ENCODE measurements around the gene RPS19BP1.

RPS19BP1 gene

DNA sequence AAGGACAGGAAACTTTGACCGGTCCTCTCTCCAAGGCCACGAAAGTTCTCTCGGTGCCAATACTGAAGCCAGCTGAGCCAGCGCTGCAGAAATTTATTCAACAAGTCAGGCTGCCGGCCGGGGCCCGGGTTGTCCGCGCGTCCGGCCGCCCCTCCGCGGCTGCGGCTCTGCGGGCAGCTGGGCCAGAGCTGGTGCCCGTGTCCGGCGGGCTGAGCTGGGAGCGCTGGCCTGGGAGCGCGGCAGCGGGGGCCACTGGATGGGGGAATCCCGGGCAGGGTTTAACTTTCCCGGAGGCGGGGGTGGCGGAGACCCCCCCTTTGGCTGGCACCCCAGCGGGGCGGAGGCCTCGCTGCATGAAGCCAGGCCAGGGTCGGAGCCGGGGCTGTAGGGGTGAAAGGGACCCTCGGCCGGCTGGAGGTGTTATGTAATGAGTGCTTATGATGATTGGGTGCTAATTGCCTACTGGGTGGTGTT, 25.7 kb upstream of the RPS19BP1 start:
- no peaks in the 10 kb centered on the region for H4K20me1 ChIP-seq (ENCODE audit: low read depth, low read length)
- H3K36me3 ChIP-seq (ENCODE audit: low read length), result no peaks in the 10 kb centered on the region
- H3K9me2 ChIP-seq (replicated peaks; ENCODE audit: insufficient read depth, low read length), result no peaks in the 10 kb centered on the region
- no peaks in the 10 kb centered on the region for H3K9me3 ChIP-seq (ENCODE audit: insufficient read depth, low read length)
- no peaks in the 10 kb centered on the region for H3F3A ChIP-seq (ENCODE audit: insufficient read depth)
- H2AFZ ChIP-seq (ENCODE audit: low read depth, low read length, severe bottlenecking), result no peak overlapping the region
- no peak overlapping the region for H3K27ac ChIP-seq (ENCODE audit: low read depth, low read length)
- H3K9ac ChIP-seq (ENCODE audit: low read length), result no peak overlapping the region
- H3K4me2 ChIP-seq (ENCODE audit: low read depth, low read length, poor library complexity, severe bottlenecking), result no peak overlapping the region
- H3K4me3 ChIP-seq (ENCODE audit: insufficient read depth, low read length, poor library complexity, severe bottlenecking), result no peak overlapping the region
- no peaks in the 10 kb centered on the region for H3K79me2 ChIP-seq (ENCODE audit: insufficient read depth, low read length)
- H3K27me3 ChIP-seq (ENCODE audit: low read length), result no peaks in the 10 kb centered on the region
- TF ChIP-seq EZH2phosphoT487 (conservative IDR thresholded peaks at IDR 0.05; ENCODE audit: low read length) (no peak), CTCF (IDR thresholded peaks at IDR 0.05; ENCODE audit: insufficient read depth, low read length, poor library complexity, severe bottlenecking) (no peak)

GRCh38 chr22:39556970-39557841, 24.7 kb upstream of the RPS19BP1 start:
- H3K4me2 ChIP-seq (ENCODE audit: low read depth, low read length, poor library complexity, severe bottlenecking), result no peak overlapping the region
- TF ChIP-seq CTCF (IDR thresholded peaks at IDR 0.05; ENCODE audit: insufficient read depth, low read length, poor library complexity, severe bottlenecking), result no peak
- no peak for TF ChIP-seq EZH2phosphoT487 (conservative IDR thresholded peaks at IDR 0.05; ENCODE audit: low read length)

DNA sequence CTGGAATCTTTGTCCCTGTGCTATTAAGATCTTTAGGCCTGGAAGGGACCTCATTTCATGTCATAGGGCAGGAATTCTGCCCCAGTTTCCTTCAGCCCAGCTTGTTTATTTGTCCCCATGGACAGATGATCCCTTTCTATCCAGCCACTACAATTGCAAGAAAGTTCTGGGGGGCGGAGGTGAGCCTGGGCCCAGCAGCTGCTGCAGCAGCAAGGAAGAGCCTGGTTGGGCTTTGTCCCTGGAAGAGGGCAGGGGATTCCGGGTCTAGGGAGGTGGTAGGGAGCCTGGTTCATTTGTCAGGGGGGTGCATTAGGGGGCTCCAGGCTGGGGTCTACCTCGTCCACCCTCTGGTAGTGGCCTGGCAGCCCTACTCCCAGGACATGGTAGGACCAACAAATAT, 21.6 kb upstream of the RPS19BP1 start:
- H3K27me3 ChIP-seq (ENCODE audit: low read length), result no peaks in the 10 kb centered on the region
- no peaks in the 10 kb centered on the region for H3K9me3 ChIP-seq (ENCODE audit: insufficient read depth, low read length)
- TF ChIP-seq EZH2phosphoT487 (conservative IDR thresholded peaks at IDR 0.05; ENCODE audit: low read length), result no peak

More at GRCh38 chr22:39556970-39557841, 24.7 kb upstream of the RPS19BP1 start:
- Histone ChIP-seq H3K27me3 (ENCODE audit: low read length) (no peaks in the 10 kb centered on the region), H3K4me3 (ENCODE audit: insufficient read depth, low read length, poor library complexity, severe bottlenecking) (no peak overlapping the region), H4K20me1 (ENCODE audit: low read depth, low read length) (no peaks in the 10 kb centered on the region), H3K9me2 (replicated peaks; ENCODE audit: insufficient read depth, low read length) (no peaks in the 10 kb centered on the region), H3K27ac (ENCODE audit: low read depth, low read length) (no peak overlapping the region), H3F3A (ENCODE audit: insufficient read depth) (no peaks in the 10 kb centered on the region), H3K9me3 (ENCODE audit: insufficient read depth, low read length) (no peaks in the 10 kb centered on the region), H3K36me3 (ENCODE audit: low read length) (no peaks in the 10 kb centered on the region), H3K79me2 (ENCODE audit: insufficient read depth, low read length) (no peaks in the 10 kb centered on the region), H3K9ac (ENCODE audit: low read length) (no peak overlapping the region), H2AFZ (ENCODE audit: low read depth, low read length, severe bottlenecking) (no peak overlapping the region)

GRCh38 chr22:39553429-39553828, 20.9 kb upstream of the RPS19BP1 start:
- Histone ChIP-seq H2AFZ (ENCODE audit: low read depth, low read length, severe bottlenecking) (no peak overlapping the region), H3F3A (ENCODE audit: insufficient read depth) (no peaks in the 10 kb centered on the region), H3K4me2 (ENCODE audit: low read depth, low read length, poor library complexity, severe bottlenecking) (no peak overlapping the region), H3K9me2 (replicated peaks; ENCODE audit: insufficient read depth, low read length) (no peaks in the 10 kb centered on the region), H3K79me2 (ENCODE audit: insufficient read depth, low read length) (no peaks in the 10 kb centered on the region), H3K36me3 (ENCODE audit: low read length) (no peaks in the 10 kb centered on the region), H3K27me3 (ENCODE audit: low read length) (no peaks in the 10 kb centered on the region), H3K27ac (ENCODE audit: low read depth, low read length) (no peak overlapping the region), H4K20me1 (ENCODE audit: low read depth, low read length) (no peaks in the 10 kb centered on the region), H3K4me3 (ENCODE audit: insufficient read depth, low read length, poor library complexity, severe bottlenecking) (no peak overlapping the region), H3K9ac (ENCODE audit: low read length) (no peak overlapping the region), H3K9me3 (ENCODE audit: insufficient read depth, low read length) (no peaks in the 10 kb centered on the region)
- no peak for TF ChIP-seq EZH2phosphoT487 (conservative IDR thresholded peaks at IDR 0.05; ENCODE audit: low read length)
- TF ChIP-seq CTCF (IDR thresholded peaks at IDR 0.05; ENCODE audit: insufficient read depth, low read length, poor library complexity, severe bottlenecking), result no peak

More for the DNA sequence above, 21.6 kb upstream of the RPS19BP1 start:
- Histone ChIP-seq H3K9me2 (replicated peaks; ENCODE audit: insufficient read depth, low read length) (no peaks in the 10 kb centered on the region), H3F3A (ENCODE audit: insufficient read depth) (no peaks in the 10 kb centered on the region), H3K27ac (ENCODE audit: low read depth, low read length) (no peak overlapping the region), H2AFZ (ENCODE audit: low read depth, low read length, severe bottlenecking) (no peak overlapping the region), H3K4me2 (ENCODE audit: low read depth, low read length, poor library complexity, severe bottlenecking) (no peak overlapping the region), H3K36me3 (ENCODE audit: low read length) (no peaks in the 10 kb centered on the region), H4K20me1 (ENCODE audit: low read depth, low read length) (no peaks in the 10 kb centered on the region), H3K4me3 (ENCODE audit: insufficient read depth, low read length, poor library complexity, severe bottlenecking) (no peak overlapping the region), H3K79me2 (ENCODE audit: insufficient read depth, low read length) (no peaks in the 10 kb centered on the region), H3K9ac (ENCODE audit: low read length) (no peak overlapping the region)
